Gastroesophageal sphincter (tissue), 4 donors: ENCODE results near the gene RAPSN. TPM values are rescaled to one million over a fixed set of nuclear protein-coding genes. Genes with fewer than 3 reads are reported as not detected.

Experiments used
- ATAC-seq: fragments of 150-250 bp; one replicate; pipeline ENCODE4 v1.9.1; 2016; ENCODE audit warnings: mild to moderate bottlenecking, moderate library complexity
- H3K27ac ChIP-seq, 4 donors: fragments of 200-600 bp; sonication (generic) in 3 of 4; 1 replicate in 3 of 4; 2 replicates in 1 of 4; pipeline ENCODE4 v1.5.1; 2016 to 2019
- H3K27me3 ChIP-seq: fragments of 200-600 bp; sonication (generic); one replicate; pipeline ENCODE4 v1.5.1; 2019
- H3K36me3 ChIP-seq, 2 donors: fragments of 200-600 bp; sonication (generic); one replicate each; pipeline ENCODE4 v1.5.1; 2019; ENCODE audit warnings: control low read depth in 1 of 2
- H3K4me1 ChIP-seq, 3 donors: fragments of 200-600 bp; sonication (generic); 1 replicate in 2 of 3; 2 replicates in 1 of 3; pipeline ENCODE4 v1.5.1; 2016 to 2019; ENCODE audit warnings: control low read depth in 2 of 3
- H3K4me3 ChIP-seq, 2 donors: fragments of 200-600 bp; sonication (generic); one replicate each; pipeline ENCODE4 v1.5.1; 2019; ENCODE audit warnings: mild to moderate bottlenecking in 1 of 2, moderate library complexity in 1 of 2
- H3K9me3 ChIP-seq, 3 donors: fragments of 200-600 bp; sonication (generic); one replicate each; pipeline ENCODE4 v1.5.1; 2017 to 2019; ENCODE audit warnings: control low read depth in 2 of 3
- EP300 ChIP-seq: sonication (generic); formaldehyde crosslinking; IDR thresholded peaks from one replicate; pipeline ENCODE4 v1.6.1; 2017; ENCODE audit warnings: antibody characterized with exemption, mild to moderate bottlenecking
- POLR2A ChIP-seq, 2 donors: fragments of 450-650 bp; IDR thresholded peaks; one replicate each; pipeline ENCODE4 v1.6.1; 2017; ENCODE audit warnings: antibody characterized with exemption in 2 of 2, mild to moderate bottlenecking in 2 of 2, moderate library complexity in 1 of 2
- POLR2AphosphoS5 ChIP-seq: sonication (generic); formaldehyde crosslinking; IDR thresholded peaks from one replicate; pipeline ENCODE4 v1.6.1; 2017; ENCODE audit warnings: antibody characterized with exemption
- WGBS, 2 donors: methylation state at CpG; one replicate each; pipeline ENCODE4 v1.1.5; 2018; ENCODE audit warnings: low coverage in 1 of 2; 5-methylcytosine and 5-hydroxymethylcytosine counted together
- total RNA-seq, 4 donors: library from RNA; depleted of rRNA; stranded (reverse); fragments of >200 nt; gene quantifications; one replicate each; pipeline ENCODE4 v1.1.0, GENCODE V29; 2016
- TF ChIP-seq, protein P1 (sequence below), 4 experiments: fragments of 200-600 bp in 2 of 4; fragments of 450-650 bp in 2 of 4; sonication (generic) in 1 of 4; IDR thresholded peaks; one replicate each; pipeline ENCODE4 v1.5.1; 2017 to 2019; ENCODE audit warnings: antibody characterized with exemption in 4 of 4, mild to moderate bottlenecking in 2 of 4, moderate library complexity in 2 of 4

Gene RAPSN
- total RNA-seq, 4 donors from 2014 or later: 0.23 to 0.27 TPM; not detected in 2

- Histone ChIP-seq H3K4me1 (no peaks in the 10 kb centered on the region), H3K27ac (no peak overlapping the region), H3K27me3 (no peaks in the 10 kb centered on the region), H3K4me3 (no peak overlapping the region), H3K36me3 (no peaks in the 10 kb centered on the region), H3K9me3 (no peaks in the 10 kb centered on the region)
- no peak for ATAC-seq
- WGBS, 2 donors: no CpG with 5 or more reads among the region's 12 CpGs
- TF ChIP-seq POLR2A (IDR thresholded peaks at IDR 0.05) (no peak), EP300 (no peak), POLR2AphosphoS5 (no peak)
- TF ChIP-seq, protein P1, sequence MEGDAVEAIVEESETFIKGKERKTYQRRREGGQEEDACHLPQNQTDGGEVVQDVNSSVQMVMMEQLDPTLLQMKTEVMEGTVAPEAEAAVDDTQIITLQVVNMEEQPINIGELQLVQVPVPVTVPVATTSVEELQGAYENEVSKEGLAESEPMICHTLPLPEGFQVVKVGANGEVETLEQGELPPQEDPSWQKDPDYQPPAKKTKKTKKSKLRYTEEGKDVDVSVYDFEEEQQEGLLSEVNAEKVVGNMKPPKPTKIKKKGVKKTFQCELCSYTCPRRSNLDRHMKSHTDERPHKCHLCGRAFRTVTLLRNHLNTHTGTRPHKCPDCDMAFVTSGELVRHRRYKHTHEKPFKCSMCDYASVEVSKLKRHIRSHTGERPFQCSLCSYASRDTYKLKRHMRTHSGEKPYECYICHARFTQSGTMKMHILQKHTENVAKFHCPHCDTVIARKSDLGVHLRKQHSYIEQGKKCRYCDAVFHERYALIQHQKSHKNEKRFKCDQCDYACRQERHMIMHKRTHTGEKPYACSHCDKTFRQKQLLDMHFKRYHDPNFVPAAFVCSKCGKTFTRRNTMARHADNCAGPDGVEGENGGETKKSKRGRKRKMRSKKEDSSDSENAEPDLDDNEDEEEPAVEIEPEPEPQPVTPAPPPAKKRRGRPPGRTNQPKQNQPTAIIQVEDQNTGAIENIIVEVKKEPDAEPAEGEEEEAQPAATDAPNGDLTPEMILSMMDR (IDR thresholded peaks at IDR 0.05): no peak
These were observed 1.0 kb downstream of the RAPSN start for GRCh38 chr11:47447906-47448305.

DNA sequence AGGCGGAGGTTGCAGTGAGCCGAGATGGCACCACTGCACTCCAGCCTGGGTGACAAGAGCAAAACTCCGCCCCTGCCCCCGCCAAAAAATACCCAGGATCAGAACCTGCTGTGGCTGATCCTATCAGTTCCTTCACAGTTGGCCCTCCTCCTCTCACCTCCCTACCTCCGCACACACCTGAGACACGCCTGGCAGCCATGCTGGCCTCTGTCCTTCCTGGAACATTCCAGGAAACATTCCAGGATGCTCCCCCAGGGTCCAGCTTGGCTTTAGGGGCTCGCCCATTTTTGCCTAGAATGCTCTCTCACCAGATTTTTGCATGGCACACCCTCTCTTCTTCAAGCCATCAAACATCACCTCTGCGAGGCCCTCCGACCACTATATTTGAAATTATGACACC lies 2.1 kb downstream of the RAPSN start:
- no peak for TF ChIP-seq EP300
- TF ChIP-seq POLR2AphosphoS5: no peak
- no peak for TF ChIP-seq POLR2A (IDR thresholded peaks at IDR 0.05)
- TF ChIP-seq, protein P1 (IDR thresholded peaks at IDR 0.05): no peak
- no peaks in the 10 kb centered on the region for H3K4me1 ChIP-seq
- WGBS, 2 donors: 87 to 97% methylated on average over 7 to 8 of the region's 9 CpGs

GRCh38 chr11:47445840-47446239 lies 3.1 kb downstream of the RAPSN start:
- WGBS, 2 donors: 87 to 93% methylated on average over 4 of the region's 4 CpGs

More for the DNA sequence above, 2.1 kb downstream of the RAPSN start:
- no peak for ATAC-seq
- H3K4me3 ChIP-seq: no peak overlapping the region
- H3K9me3 ChIP-seq: no peaks in the 10 kb centered on the region
- H3K27ac ChIP-seq: no peak overlapping the region
- H3K36me3 ChIP-seq: no peaks in the 10 kb centered on the region
- H3K27me3 ChIP-seq: no peaks in the 10 kb centered on the region

DNA sequence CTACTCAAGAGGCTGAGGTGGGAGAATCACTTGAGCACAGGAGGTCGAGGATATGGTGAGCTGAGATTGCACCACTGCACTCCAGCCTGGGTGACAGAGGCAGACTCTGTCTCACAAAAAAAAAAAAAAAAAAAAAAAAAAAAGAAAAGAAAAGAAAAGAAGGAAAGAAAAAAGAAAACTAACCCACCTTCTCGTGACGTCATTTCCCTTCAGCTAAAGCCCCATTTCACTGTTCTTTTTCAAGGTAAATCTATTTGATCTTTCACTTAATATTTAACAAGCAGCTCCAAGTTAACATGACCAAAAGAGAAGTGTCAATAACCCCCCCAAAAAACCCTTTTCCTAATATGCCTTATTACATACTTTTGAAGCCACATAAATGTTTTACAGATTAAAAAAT lies 5.1 kb downstream of the RAPSN start:
- H3K4me1 ChIP-seq: no peaks in the 10 kb centered on the region
- H3K36me3 ChIP-seq: no peaks in the 10 kb centered on the region
- H3K9me3 ChIP-seq: no peaks in the 10 kb centered on the region
- WGBS, 2 donors: 67 to 82% methylated on average over 3 of the region's 3 CpGs
- H3K27me3 ChIP-seq: no peaks in the 10 kb centered on the region
- no peak overlapping the region for H3K27ac ChIP-seq
- no peak for ATAC-seq
- TF ChIP-seq, protein P1 (IDR thresholded peaks at IDR 0.05): no peak
- TF ChIP-seq EP300 (no peak), POLR2AphosphoS5 (no peak), POLR2A (IDR thresholded peaks at IDR 0.05) (no peak)
- H3K4me3 ChIP-seq: no peak overlapping the region

More at GRCh38 chr11:47445840-47446239, 3.1 kb downstream of the RAPSN start:
- no peak overlapping the region for H3K27ac ChIP-seq
- H3K27me3 ChIP-seq: no peaks in the 10 kb centered on the region
- H3K36me3 ChIP-seq: no peaks in the 10 kb centered on the region
- TF ChIP-seq, protein P1 (IDR thresholded peaks at IDR 0.05): no peak
- TF ChIP-seq EP300 (no peak), POLR2AphosphoS5 (no peak), POLR2A (IDR thresholded peaks at IDR 0.05) (no peak)
- H3K4me1 ChIP-seq: no peaks in the 10 kb centered on the region
- H3K9me3 ChIP-seq: no peaks in the 10 kb centered on the region
- no peak overlapping the region for H3K4me3 ChIP-seq
- ATAC-seq: no peak

GRCh38 chr11:47443028-47443700 lies 5.8 kb downstream of the RAPSN start:
- no peak overlapping the region for H3K4me3 ChIP-seq
- H3K4me1 ChIP-seq: peaks cover 0 to 2% (median 0%) of the 10 kb centered on the region in 3 donors
- ATAC-seq: no peak
- no peaks in the 10 kb centered on the region for H3K36me3 ChIP-seq
- TF ChIP-seq POLR2AphosphoS5 (no peak), POLR2A (IDR thresholded peaks at IDR 0.05) (no peak), EP300 (no peak)
- TF ChIP-seq, protein P1 (IDR thresholded peaks at IDR 0.05): no peak
- H3K9me3 ChIP-seq: no peaks in the 10 kb centered on the region
- H3K27ac ChIP-seq: no peak overlapping the region
- 81 to 93% methylated on average over 8 to 12 of the region's 12 CpGs for WGBS, 2 donors
- H3K27me3 ChIP-seq: no peaks in the 10 kb centered on the region
